ENCODE measurements around the gene SHB. TPM values are rescaled to one million over a fixed set of nuclear protein-coding genes. Genes with fewer than 3 reads are reported as not detected.

SHB gene
- total RNA-seq, 1 experiment from 2014 or later: 7.6 TPM

- peak; percentile 50 for DNase-seq
- Mint-ChIP-seq H3K27me3 (ENCODE audit: unreplicated experiment) (no peaks in the 10 kb centered on the region), H3K4me3 (ENCODE audit: low read depth, unreplicated experiment) (peak overlapping the region; percentile 56), H3K27ac (ENCODE audit: unreplicated experiment) (peak overlapping the region; percentile 91), H3K36me3 (ENCODE audit: insufficient read depth, unreplicated experiment) (peaks cover 10% of the 10 kb centered on the region), H3K4me1 (ENCODE audit: low read depth, unreplicated experiment) (peaks cover 25% of the 10 kb centered on the region), H3K9me3 (ENCODE audit: low read depth, unreplicated experiment) (no peaks in the 10 kb centered on the region)
- intact Hi-C loops (cut with micrococcal nuclease; ENCODE audit: unreplicated experiment): no loop called here
- CTCF ChIA-PET: no interaction called here
- no TSS peak for BruUV-seq (replicated peaks)
- TF ChIP-seq, protein P1, sequence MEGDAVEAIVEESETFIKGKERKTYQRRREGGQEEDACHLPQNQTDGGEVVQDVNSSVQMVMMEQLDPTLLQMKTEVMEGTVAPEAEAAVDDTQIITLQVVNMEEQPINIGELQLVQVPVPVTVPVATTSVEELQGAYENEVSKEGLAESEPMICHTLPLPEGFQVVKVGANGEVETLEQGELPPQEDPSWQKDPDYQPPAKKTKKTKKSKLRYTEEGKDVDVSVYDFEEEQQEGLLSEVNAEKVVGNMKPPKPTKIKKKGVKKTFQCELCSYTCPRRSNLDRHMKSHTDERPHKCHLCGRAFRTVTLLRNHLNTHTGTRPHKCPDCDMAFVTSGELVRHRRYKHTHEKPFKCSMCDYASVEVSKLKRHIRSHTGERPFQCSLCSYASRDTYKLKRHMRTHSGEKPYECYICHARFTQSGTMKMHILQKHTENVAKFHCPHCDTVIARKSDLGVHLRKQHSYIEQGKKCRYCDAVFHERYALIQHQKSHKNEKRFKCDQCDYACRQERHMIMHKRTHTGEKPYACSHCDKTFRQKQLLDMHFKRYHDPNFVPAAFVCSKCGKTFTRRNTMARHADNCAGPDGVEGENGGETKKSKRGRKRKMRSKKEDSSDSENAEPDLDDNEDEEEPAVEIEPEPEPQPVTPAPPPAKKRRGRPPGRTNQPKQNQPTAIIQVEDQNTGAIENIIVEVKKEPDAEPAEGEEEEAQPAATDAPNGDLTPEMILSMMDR (IDR thresholded peaks at IDR 0.05; ENCODE audit: unreplicated experiment): no peak
These were observed 60.6 kb downstream of the SHB start for GRCh38 chr9:38008168-38009034.

- TF ChIP-seq, protein P1 (IDR thresholded peaks at IDR 0.05; ENCODE audit: unreplicated experiment): no peak
- Mint-ChIP-seq H3K36me3 (ENCODE audit: insufficient read depth, unreplicated experiment) (peaks cover 12% of the 10 kb centered on the region), H3K4me1 (ENCODE audit: low read depth, unreplicated experiment) (peaks cover 25% of the 10 kb centered on the region), H3K27ac (ENCODE audit: unreplicated experiment) (no peak overlapping the region), H3K9me3 (ENCODE audit: low read depth, unreplicated experiment) (no peaks in the 10 kb centered on the region), H3K4me3 (ENCODE audit: low read depth, unreplicated experiment) (no peak overlapping the region), H3K27me3 (ENCODE audit: unreplicated experiment) (no peaks in the 10 kb centered on the region)
- BruUV-seq (replicated peaks): no TSS peak
- no peak for DNase-seq
- CTCF ChIA-PET: no interaction called here
- intact Hi-C loops (cut with micrococcal nuclease; ENCODE audit: unreplicated experiment): no loop called here
These were observed 62.0 kb downstream of the SHB start for GRCh38 chr9:38007016-38007415.

DNA sequence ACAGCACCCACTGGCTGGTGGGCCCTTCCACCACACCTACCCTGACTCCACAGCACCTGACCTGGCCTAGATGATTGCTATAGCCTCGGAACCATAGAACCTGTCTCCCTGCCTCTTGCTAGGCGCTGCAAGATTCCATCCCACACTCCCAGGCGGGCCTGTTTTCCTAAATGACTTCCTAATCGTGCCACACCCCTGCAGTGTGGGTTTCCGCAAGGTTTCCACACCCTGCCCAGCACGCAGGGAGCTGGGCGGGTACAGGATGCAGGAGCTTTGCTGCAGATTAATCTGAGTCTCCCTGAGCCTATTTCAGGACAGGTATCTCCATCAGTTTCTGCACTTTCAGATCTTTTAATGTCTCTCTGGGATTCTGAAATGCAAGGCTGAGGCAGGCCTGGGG, 62.9 kb downstream of the SHB start:
- Mint-ChIP-seq H3K27me3 (ENCODE audit: unreplicated experiment) (no peaks in the 10 kb centered on the region), H3K4me1 (ENCODE audit: low read depth, unreplicated experiment) (peaks cover 25% of the 10 kb centered on the region), H3K4me3 (ENCODE audit: low read depth, unreplicated experiment) (no peak overlapping the region), H3K27ac (ENCODE audit: unreplicated experiment) (no peak overlapping the region), H3K9me3 (ENCODE audit: low read depth, unreplicated experiment) (no peaks in the 10 kb centered on the region), H3K36me3 (ENCODE audit: insufficient read depth, unreplicated experiment) (peaks cover 12% of the 10 kb centered on the region)
- no peak for DNase-seq
- TF ChIP-seq, protein P1 (IDR thresholded peaks at IDR 0.05; ENCODE audit: unreplicated experiment): no peak
- BruUV-seq (replicated peaks): no TSS peak
- CTCF ChIA-PET: no interaction called here
- intact Hi-C loops (cut with micrococcal nuclease; ENCODE audit: unreplicated experiment): no loop called here

GRCh38 chr9:38004809-38005560, 64.0 kb downstream of the SHB start:
- Mint-ChIP-seq H3K4me3 (ENCODE audit: low read depth, unreplicated experiment) (no peak overlapping the region), H3K36me3 (ENCODE audit: insufficient read depth, unreplicated experiment) (peaks cover 12% of the 10 kb centered on the region), H3K9me3 (ENCODE audit: low read depth, unreplicated experiment) (no peaks in the 10 kb centered on the region), H3K4me1 (ENCODE audit: low read depth, unreplicated experiment) (peaks cover 28% of the 10 kb centered on the region), H3K27ac (ENCODE audit: unreplicated experiment) (no peak overlapping the region), H3K27me3 (ENCODE audit: unreplicated experiment) (no peaks in the 10 kb centered on the region)
- DNase-seq: no peak
- TF ChIP-seq, protein P1 (IDR thresholded peaks at IDR 0.05; ENCODE audit: unreplicated experiment): no peak
- intact Hi-C loops (cut with micrococcal nuclease; ENCODE audit: unreplicated experiment): no loop called here
- CTCF ChIA-PET: no interaction called here
- no TSS peak for BruUV-seq (replicated peaks)
